HG03354 (cell line): ENCODE data around the gene DGKQ.

ENCODE experiments used
- ATAC-seq: cut with Tn5 transposase; IDR thresholded peaks from one replicate; pipeline ENCODE4 v1.9.1; 2021; ENCODE audit warnings: mild to moderate bottlenecking; ENCODE audit not compliant: unreplicated experiment, poor library complexity, severe bottlenecking

Gene DGKQ

DNA sequence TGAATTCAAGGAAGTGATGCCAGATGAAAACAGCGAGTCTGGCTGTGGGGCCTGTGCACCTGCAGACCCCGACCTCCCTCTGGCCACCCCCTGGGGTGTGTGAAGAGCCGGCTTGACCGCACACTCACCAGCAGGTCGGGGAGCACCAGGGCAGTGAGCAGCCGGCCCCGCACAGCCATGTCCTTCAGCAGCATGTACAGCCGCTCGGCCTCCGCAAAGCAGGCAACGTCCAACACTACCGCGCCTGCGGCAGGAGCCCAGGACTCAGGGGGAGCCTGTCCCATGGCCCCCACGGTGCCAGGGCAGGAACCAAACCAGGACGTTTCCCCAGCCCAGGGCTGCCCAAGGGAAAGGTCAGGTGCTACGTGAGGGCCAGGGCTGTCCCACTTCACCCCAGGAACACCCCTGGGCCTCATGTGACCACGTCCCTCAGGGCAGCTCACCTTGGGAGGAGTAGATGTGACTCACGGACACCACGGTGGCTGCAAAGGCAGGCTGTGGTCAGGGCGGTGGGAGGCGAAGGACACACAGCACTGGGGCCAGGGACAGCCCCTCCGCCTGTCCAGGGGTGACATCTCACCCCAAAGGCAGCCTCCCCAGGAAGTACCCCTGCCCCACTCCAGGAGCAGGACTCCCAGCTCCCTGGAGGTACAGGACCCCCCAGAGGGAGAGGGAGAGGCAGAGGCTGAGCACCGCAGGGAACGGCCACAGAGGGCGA is 8.2 kb downstream of the DGKQ start:
- ATAC-seq, result no peak

DNA sequence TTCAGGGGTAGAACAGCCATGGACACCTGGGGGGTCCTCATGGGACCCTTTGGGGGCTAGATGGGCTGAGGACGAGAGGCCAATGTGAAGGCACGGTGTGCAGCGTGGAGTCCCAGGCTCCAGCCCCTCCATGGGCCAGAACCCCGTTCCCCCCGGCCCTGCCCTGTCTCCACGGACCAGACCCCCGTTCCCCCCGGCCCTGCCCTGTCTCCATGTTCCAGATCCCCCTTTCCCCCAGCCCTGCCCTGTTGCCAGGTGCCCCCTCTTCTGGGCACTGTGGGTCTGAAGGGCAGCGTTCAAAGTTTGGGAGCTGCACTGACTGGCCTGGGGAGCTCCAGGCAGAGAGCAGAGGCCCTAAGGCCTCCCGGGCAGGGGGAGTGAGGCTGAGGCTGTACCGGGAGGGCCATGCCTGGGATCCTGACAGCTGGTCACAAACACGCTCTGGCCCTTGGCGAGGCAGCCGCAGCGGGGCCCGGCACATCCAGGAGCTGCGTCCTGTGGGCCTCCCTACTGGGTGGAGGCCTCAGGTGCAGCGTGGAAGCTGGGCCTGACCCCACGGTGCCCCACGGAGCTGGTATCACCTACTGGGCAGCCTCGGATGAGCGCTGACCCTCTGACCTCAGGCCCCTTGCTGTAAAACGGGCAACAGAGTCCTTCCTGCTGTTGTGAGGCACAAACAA is 8.9 kb downstream of the DGKQ start:
- ATAC-seq, result no peak

DNA sequence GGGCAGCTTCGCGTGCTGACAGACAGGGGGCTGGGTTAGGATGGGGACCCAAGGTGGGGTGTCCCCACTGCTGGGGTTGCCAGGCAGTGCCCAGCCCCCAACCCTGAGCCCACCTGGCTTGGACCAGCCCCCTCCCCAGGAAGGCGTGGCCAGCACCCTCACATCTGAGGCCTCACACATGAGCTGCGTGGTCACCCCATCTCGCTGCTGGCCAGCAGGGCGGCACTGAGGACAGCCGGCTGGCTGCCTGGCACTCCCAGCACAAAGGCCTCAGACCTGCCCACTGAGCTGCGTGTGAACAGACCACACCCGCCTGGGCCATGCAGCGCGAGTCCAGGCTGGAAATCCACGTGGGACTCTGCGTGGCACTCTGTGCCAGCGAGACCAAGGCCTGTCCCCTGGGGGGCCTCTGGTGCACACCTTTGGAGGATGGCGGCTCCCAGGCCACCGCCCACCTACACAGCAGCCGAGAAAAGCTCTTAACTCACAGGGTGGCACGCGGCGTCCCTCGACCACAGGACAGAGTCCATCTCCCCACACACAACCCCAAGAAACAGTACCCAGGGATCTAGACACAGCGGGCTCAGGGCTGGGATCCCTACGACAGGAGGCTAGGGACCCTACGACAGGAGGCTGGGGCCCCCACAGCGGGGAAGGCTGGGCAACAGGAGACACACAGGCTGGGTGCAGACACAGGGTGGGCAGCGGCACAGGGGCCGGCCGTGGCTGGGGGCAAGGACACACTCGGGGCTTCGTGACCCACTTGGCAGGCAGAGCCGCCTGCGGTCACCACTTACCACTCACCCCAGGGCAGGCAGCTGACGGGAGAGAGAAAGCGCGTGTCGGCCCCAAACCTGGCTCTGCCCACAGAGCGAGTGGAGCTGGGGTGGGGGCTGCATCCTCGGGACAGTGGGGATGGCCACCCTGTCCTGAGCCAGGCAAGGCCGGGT is 9.8 kb downstream of the DGKQ start:
- no peak for ATAC-seq

DNA sequence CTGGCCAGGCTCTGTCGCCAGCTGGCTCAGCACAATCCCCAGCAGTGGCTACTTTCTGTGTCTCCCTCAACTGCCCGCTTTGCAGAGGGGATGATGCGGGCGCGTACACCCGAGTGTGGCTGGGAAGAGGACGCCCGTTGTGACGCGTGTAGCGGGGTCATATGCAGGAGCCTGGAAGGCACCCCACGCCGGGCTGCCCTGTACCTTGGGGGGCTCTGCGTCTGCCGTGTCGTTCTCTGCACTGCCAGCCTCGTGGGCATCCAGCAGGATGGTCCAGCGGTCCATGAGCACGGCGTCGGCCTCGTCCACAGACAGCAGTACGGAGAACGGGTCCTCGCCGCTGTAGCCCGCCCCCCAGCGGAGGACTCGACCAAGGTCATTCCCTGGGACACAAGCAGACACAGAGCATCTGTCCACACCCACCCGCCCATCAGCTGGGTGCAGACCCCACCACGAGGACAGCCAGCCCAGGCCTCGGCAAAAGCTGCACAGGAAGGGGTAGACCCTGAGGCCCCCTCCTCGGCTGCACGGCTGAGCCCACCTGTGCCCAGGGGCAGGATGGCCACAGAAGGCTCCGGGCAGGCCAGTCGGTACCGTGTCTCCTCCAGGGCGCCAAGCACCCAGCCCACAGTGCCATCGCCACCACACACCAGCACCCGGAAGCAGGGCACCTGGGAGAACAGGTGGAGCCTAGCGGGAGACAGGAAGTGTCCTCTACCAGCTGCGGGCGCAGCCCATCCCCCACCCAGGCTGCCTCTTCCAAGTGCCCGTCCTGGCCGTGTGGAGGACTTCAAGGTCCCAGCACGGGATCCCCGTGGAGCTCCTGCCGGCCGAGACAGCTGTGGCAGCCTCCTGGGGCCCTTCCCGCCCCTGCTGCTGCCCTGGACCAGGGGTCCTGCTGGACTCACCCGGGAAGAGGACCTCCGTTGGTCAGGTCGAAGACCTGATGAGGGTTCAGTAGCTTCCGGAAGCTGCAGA is 10.8 kb downstream of the DGKQ start:
- no peak for ATAC-seq

GRCh38 chr4:961351-962230 is 11.8 kb downstream of the DGKQ start:
- ATAC-seq, result no peak

DNA sequence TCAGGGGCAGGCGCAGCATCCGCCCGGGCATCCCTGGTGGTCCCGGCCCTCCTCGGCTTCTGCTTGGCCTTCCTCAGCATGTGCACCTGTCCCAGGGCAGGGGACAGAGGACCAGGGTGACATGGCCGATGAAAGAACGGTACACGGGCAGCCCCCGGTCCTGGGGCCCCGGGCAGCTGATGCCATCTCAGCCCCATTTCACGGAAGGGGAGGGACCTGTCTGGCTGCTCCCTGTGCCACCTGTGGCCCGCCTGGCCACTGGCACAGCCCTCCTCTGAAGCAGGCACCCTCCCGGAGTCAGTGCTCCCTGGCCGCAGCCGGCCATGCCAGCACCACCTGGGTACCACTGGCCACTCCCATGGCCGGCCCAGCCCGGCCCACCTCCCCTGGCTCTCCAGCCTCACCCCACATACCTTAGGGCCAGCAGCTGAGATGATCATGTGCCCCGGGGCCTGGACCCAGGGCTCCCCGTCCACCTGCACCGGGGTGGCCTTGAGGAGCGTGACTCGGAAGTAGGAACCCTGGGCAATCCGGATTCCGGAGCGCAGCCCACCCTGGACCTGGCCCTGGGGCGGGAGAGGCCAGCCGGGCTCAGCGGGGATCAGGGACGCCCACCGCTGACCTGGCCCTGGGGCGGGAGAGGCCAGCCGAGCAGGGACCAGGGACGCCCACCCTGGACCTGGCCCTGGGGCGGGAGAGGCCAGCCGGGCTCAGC is 12.6 kb downstream of the DGKQ start:
- no peak for ATAC-seq

DNA sequence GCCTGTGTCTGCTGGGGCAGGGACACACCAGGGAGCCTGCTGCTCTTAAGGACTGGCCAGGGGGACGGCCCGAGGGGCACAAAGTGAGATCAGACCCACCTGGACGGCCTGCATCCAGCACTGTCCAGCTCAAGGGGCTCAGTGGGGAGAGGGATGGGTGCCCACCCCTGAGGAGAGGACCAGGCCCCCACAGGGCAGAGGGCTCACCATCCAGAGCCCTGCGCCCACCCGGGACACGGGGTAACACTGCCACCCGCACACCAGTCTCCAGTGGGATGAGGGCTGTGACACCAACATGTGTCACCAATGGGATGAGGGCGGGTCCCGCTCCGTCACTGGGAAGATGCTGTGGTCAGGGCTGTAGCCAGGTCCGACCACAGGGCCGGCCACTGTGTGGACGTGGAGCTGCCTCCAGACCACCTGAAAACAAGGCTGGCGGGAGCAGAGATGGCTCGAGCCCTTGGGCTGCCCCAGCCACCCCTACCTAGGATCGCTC is 13.2 kb downstream of the DGKQ start:
- ATAC-seq, result no peak

DNA sequence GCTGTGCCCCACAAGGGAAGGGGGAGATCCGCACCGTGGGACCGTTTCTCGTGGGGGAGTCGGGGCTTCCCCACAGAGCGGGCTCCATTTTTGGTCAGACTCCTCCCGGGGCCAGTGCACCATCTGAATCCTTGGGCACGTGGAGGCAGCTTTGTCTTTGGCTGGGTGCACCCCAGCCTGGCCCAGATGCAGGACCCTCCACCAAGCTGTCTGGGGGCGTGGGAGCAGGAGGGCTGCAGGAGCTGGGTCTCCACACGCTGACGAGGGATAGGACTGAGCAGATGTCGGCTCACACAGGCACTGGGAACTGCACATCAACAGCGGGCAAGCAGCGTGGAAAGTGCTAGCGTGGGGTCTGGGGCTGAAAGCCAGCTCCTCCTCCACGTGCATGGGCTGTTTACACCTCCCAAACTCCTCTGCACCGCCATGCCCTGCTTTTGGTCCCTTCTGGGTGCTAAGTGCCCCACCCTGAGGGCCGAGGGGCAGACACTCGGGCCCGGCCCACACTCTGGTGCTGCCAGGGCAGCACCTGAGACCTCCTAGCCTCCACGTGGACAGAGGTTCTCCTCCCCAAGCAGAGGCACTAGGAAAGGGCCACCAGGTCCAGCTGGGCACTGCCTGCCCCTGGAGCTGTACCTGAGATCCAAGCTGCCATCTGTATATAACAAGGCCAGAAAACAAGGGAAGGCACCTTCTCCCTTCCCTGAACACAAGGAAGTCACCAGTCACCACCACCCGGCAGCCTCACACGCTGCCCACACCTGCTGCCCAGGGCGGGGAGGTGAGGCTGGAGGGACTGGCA is 13.8 kb downstream of the DGKQ start:
- no peak for ATAC-seq

DNA sequence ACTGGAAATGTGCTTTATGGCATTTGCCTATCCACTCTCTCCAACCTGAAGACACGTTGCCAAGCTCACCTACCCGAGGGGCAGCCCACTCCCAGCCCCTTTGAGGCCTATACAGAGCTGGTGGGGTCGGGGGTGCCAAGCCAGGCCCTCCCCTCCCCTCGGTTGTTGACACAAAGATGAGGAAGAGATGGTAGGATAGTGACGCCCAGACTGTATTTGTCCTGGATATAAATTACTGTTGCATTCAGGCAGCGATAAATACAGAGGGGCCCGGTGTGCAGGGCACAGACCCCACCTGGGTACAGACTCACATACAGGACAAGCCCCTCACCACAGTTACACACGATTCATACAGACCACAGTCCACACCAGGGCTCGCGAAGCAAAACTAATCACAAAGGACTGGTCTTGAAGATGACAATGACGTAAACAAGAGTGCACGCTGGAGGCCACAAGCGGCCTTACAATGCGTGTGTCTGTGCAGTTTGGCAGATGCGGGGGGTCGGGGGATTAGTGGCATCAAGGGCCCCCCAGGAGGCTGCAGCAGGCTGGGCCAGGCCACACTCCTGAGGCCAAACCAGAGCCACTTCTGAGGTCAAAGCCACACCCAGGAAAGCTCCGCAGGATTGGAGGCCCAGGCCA is 14.6 kb downstream of the DGKQ start:
- ATAC-seq, result no peak

GRCh38 chr4:958314-958665 is 15.1 kb downstream of the DGKQ start:
- no peak for ATAC-seq

GRCh38 chr4:957581-958313 is 15.6 kb downstream of the DGKQ start:
- no peak for ATAC-seq

- no peak for ATAC-seq
These were observed 16.2 kb downstream of the DGKQ start for GRCh38 chr4:957231-957580.

GRCh38 chr4:956531-957230 is 16.7 kb downstream of the DGKQ start:
- ATAC-seq, result no peak

DNA sequence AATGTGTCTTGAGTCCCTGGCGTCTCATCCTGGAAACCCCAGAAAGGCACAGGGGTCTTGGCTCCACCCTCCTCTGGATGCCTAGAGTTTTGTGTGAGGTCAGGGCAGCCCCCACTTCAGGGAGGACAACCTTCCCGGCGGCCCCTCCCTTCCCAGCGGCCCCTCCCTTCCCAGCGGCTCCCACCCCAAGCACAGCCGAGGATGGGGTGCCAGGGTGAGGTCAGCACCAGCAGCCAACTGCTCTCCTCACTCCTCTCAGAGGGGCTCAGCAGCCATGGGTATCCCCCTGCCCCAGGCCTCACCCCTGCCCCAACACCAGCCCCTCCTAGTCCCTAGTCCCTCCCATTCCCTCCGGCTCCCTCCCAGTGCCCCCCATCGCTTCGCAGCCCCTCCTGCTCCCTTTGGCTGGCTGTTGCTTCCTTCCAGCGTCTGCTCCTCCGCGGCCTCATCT is 17.4 kb downstream of the DGKQ start:
- ATAC-seq, result no peak

DNA sequence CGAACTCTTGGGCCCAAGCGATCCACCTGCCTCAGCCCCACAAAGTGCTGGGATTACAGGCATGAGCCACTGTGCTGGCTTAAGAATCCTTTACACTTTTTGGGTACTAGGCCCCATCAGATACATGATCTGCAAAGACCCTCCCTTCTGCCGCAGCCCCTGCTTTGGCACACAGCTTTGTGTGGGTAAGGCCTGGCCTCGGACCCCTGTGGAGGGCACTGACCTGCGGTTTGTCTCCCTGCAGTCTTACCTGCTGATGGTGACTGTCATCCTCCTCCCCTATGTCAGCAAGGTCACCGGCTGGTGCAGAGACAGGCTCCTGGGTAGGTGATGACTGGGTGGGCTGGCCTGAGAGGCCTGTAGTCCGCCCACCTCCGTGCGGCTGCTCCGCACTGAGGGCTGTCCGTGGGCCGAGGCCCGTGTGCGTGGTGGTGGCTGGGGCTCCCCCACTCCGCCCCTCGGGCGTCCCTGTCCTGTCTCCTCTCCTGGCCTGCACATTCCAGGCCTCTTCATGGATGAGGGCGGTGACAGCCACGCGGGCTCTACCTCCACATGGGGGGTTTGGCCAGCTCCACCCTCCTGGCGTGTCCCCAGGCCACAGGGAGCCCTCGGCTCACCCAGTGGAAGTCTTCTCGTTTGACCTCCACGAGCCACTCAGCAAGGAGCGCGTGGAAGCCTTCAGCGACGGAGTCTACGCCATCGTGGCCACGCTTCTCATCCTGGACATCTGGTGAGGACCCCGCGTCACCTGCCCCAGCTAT is 18.0 kb downstream of the DGKQ start:
- no peak for ATAC-seq
